BE2C (cell line): Measurements from ENCODE around the gene ANKRD28.

ENCODE experiments used
- DNase-seq: peaks from one replicate; pipeline ENCODE4 v3.0.0-alpha.2; 2020
- H3K27me3 ChIP-seq: fragments of 250-450 bp; sonication (Bioruptor Pico); 2 replicates; pipeline ENCODE4 v1.5.1; 2020; ENCODE audit warnings: mild to moderate bottlenecking
- H3K36me3 ChIP-seq: fragments of 250-450 bp; sonication (Bioruptor Pico); 2 replicates; pipeline ENCODE4 v1.5.1; 2020; ENCODE audit warnings: mild to moderate bottlenecking
- H3K4me1 ChIP-seq: fragments of 250-450 bp; sonication (Bioruptor Pico); 2 replicates; pipeline ENCODE4 v1.5.1; 2020
- H3K4me3 ChIP-seq: 2 replicates; pipeline ENCODE4 v1.5.1; 2011; ENCODE audit warnings: low read depth, low read length
- H3K9me3 ChIP-seq: fragments of 250-450 bp; sonication (Bioruptor Pico); 2 replicates; pipeline ENCODE4 v1.5.1; 2020
- CTCF ChIP-seq: IDR thresholded peaks from 2 replicates; pipeline ENCODE4 v1.5.1; 2012; ENCODE audit warnings: mild to moderate bottlenecking, low read depth, low read length

Gene ANKRD28

DNA sequence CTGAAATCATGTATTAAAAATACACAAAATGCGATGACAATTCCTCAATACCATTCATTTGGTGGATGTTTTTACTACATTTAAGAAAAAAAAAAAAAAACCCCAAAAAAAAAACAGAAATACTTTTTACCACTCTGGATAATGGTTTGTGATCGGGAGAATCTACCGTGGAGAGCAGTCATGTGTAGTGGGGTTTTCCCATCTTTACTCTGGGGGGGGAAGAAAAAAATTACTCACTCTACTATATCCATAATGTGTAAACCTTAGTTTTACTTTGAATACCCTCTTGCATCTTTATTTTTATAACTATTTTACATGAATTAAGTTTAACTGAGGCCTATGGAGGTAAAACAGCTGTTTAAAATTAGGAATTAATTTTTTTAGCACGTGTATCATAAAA lies 83.3 kb downstream of the ANKRD28 start:
- no peak overlapping the region for H3K4me3 ChIP-seq
- H3K9me3 ChIP-seq: no peaks in the 10 kb centered on the region
- no peak for DNase-seq
- no peaks in the 10 kb centered on the region for H3K4me1 ChIP-seq
- H3K27me3 ChIP-seq: no peaks in the 10 kb centered on the region
- no peaks in the 10 kb centered on the region for H3K36me3 ChIP-seq
- TF ChIP-seq CTCF: no peak

DNA sequence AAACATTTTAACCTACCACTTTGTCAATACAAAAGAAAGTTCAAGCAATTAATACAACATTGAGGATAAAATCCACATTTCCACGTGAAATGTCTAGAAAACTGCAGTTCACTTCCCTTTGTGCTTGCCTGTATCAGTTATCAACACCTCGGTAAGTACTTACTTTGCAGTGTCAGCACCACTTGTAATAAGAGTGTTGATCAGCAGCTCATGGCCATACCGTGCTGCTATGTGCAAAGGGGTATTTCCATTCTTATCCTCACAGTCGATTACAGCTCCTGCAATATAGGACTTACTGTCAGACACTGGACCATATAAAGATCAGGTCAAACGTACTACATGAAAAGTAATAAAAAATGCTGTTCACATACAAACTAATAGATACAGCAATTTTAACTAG lies 84.4 kb downstream of the ANKRD28 start:
- no peaks in the 10 kb centered on the region for H3K9me3 ChIP-seq
- H3K27me3 ChIP-seq: no peaks in the 10 kb centered on the region
- no peak for DNase-seq
- H3K4me3 ChIP-seq: no peak overlapping the region
- no peaks in the 10 kb centered on the region for H3K36me3 ChIP-seq
- H3K4me1 ChIP-seq: no peaks in the 10 kb centered on the region
- no peak for TF ChIP-seq CTCF

GRCh38 chr3:15711281-15711680 lies 86.5 kb downstream of the ANKRD28 start:
- Histone ChIP-seq H3K4me1 (no peaks in the 10 kb centered on the region), H3K36me3 (no peaks in the 10 kb centered on the region), H3K4me3 (no peak overlapping the region), H3K27me3 (no peaks in the 10 kb centered on the region), H3K9me3 (no peaks in the 10 kb centered on the region)
- no peak for DNase-seq
- TF ChIP-seq CTCF: no peak

DNA sequence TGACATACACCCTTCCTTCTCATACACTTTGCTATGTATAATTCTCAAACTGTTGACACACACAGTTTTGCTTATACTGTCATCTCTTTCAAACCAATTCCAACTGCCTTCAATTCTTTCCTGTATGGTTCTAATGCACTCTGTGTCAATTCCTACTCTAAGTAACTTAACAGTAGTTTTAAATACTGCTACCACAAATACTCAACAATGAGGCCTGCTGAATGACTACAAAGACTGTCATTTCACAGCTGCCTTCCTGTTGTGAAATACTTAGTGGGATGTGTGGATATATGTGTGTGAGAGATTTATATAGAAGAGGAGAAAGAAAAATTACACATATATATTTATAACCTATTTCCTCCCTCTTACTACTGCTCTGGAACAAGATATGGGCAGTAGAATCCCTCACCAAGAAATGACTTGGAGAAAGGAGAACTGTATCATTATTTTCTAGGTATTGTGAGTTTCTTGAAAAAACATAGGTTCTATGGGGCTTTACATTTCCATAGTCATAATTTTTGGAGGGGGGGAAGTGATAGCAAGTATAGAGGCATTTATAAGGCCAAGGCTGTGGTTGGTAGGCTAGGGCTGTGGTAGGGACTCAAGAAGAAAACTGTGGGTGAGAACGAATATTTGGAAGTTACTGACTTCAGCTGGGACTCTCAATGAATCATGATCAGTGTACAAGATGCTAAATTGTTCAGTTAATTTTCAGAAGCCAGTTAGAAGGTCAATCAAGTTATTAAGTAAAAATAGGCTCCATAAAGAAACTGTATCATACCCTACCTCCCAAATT lies 88.7 kb downstream of the ANKRD28 start:
- no peak for DNase-seq
- Histone ChIP-seq H3K4me1 (no peaks in the 10 kb centered on the region), H3K27me3 (no peaks in the 10 kb centered on the region), H3K9me3 (no peaks in the 10 kb centered on the region), H3K36me3 (no peaks in the 10 kb centered on the region), H3K4me3 (no peak overlapping the region)
- no peak for TF ChIP-seq CTCF

DNA sequence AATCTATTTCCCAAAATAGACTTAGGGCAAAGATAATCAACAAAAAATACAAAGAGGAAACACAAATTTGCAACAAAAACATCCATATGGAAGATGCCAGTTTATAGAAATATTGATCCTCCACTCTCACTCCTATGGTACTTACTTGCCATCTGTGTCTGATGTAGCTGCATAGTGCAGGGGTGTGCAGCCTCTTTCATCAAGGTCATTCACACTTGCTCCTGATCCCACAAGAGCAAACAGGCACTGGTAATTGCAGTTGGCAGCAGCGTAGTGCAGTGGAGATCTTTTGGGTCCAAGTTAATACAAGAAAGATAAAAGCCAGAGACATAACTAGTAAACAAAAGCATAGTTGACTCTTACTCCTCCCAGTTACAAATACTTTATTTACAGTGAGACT lies 90.0 kb downstream of the ANKRD28 start:
- Histone ChIP-seq H3K27me3 (no peaks in the 10 kb centered on the region), H3K4me1 (no peaks in the 10 kb centered on the region), H3K9me3 (no peaks in the 10 kb centered on the region), H3K4me3 (no peak overlapping the region), H3K36me3 (no peaks in the 10 kb centered on the region)
- no peak for DNase-seq
- TF ChIP-seq CTCF: no peak

DNA sequence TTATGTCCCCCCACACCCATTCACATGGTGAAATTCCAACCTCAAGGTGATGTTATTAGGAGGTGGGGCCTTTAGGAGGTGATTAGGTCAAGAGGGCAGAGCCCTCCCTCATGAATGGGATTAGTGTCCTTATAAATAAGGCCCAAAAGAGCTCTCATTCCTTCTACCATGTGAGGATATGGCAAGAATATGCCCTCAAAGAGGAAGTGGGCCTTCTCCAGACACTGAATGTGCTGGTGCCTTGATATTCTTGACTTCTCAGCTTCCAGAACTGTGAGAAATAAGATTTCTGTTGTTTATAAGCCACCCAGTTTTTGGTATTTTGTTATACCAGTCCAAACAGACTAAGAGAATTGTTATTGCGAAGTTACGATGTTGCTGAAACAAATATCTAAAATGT lies 94.4 kb downstream of the ANKRD28 start:
- Histone ChIP-seq H3K4me1 (no peaks in the 10 kb centered on the region), H3K27me3 (no peaks in the 10 kb centered on the region), H3K9me3 (no peaks in the 10 kb centered on the region), H3K36me3 (no peaks in the 10 kb centered on the region), H3K4me3 (no peak overlapping the region)
- DNase-seq: no peak
- TF ChIP-seq CTCF: no peak
